K562 (cell line): ENCODE data around the gene CLCNKB. TPM values are rescaled to one million over a fixed set of nuclear protein-coding genes. Genes with fewer than 3 reads are reported as not detected.
A peak's percentile ranks its signal among the peaks of the same experiment; 100 is the strongest.

Source experiments
- E2F6 ChIP-seq, 2 experiments: IDR thresholded peaks; 2 replicates each; pipeline ENCODE4 v1.6.1; 2011; ENCODE audit warnings: borderline replicate concordance in 1 of 2, control low read depth in 1 of 2, low read depth in 1 of 2, low read length in 1 of 2, mild to moderate bottlenecking in 1 of 2, mixed read lengths in 1 of 2, moderate library complexity in 1 of 2; ENCODE audit not compliant: insufficient read depth in 1 of 2, insufficient read length in 1 of 2, poor library complexity in 1 of 2, severe bottlenecking in 1 of 2; ENCODE audit errors: extremely low read depth in 1 of 2
- IRF2 ChIP-seq: sonication (generic); formaldehyde crosslinking; IDR thresholded peaks from 2 replicates; pipeline ENCODE4 v1.8.1; 2022; ENCODE audit warnings: mild to moderate bottlenecking, missing genetic modification reagents
- KDM5B ChIP-seq: fragments of 200-600 bp; sonication (generic); IDR thresholded peaks from 2 replicates; pipeline ENCODE4 v1.6.1; 2012; ENCODE audit warnings: low read depth, mild to moderate bottlenecking, moderate library complexity, low read length, control low read depth, inconsistent platforms; ENCODE audit not compliant: insufficient replicate concordance
- KLF13 ChIP-seq: fragments of 450-650 bp; IDR thresholded peaks from 2 replicates; pipeline ENCODE4 v1.6.1; 2016; ENCODE audit warnings: missing genetic modification characterization, low read depth, mild to moderate bottlenecking, missing compliant biosample characterization, moderate library complexity, borderline replicate concordance
- MLLT1 ChIP-seq, 2 experiments: fragments of 450-650 bp; IDR thresholded peaks; 2 replicates each; pipeline ENCODE4 v1.6.1; 2016
- NR2F6 ChIP-seq: fragments of 450-650 bp; formaldehyde crosslinking; IDR thresholded peaks from 2 replicates; pipeline ENCODE4 v1.4.0; 2020; ENCODE audit warnings: mild to moderate bottlenecking
- NR4A1 ChIP-seq, 2 experiments: fragments of 250-450 bp in 1 of 2; fragments of 450-650 bp in 1 of 2; sonication (Bioruptor Pico) in 1 of 2; IDR thresholded peaks; 2 replicates each; pipeline versions ENCODE4 v1.4.0 to v1.6.1; 2016 to 2020; ENCODE audit warnings: mild to moderate bottlenecking in 2 of 2, missing compliant biosample characterization in 1 of 2, missing genetic modification characterization in 1 of 2, moderate library complexity in 1 of 2
- SIN3A ChIP-seq, 2 experiments: fragments of 150-350 bp in 1 of 2; IDR thresholded peaks; 2 replicates each; pipeline ENCODE4 v1.6.1; 2011 to 2016; ENCODE audit warnings: borderline replicate concordance in 2 of 2, low read depth in 2 of 2, low read length in 2 of 2, mild to moderate bottlenecking in 2 of 2, moderate library complexity in 2 of 2; ENCODE audit not compliant: control insufficient read depth in 1 of 2
- SIRT6 ChIP-seq: IDR thresholded peaks from one replicate; pipeline ENCODE4 v1.6.1; 2012; ENCODE audit warnings: low read depth, mild to moderate bottlenecking, control low read depth, inconsistent platforms, low read length, moderate library complexity
- THRA ChIP-seq: fragments of 450-650 bp; IDR thresholded peaks from 2 replicates; pipeline ENCODE4 v1.6.1; 2017; ENCODE audit warnings: mild to moderate bottlenecking, moderate library complexity
- WHSC1 ChIP-seq: IDR thresholded peaks from one replicate; pipeline ENCODE4 v1.6.1; 2012; ENCODE audit warnings: low read length, control low read depth, inconsistent platforms
- ZBTB43 ChIP-seq: sonication (generic); formaldehyde crosslinking; IDR thresholded peaks from 2 replicates; pipeline ENCODE4 v1.8.0; 2023; ENCODE audit warnings: mild to moderate bottlenecking, missing genetic modification reagents
- ZNF644 ChIP-seq: fragments of 200-800 bp; sonication (Bioruptor generic); IDR thresholded peaks from 2 replicates; pipeline ENCODE4 v1.6.1; 2016; ENCODE audit warnings: low read depth, missing genetic modification characterization, missing compliant biosample characterization
- ZNF766 ChIP-seq: fragments of 200-800 bp; sonication (Bioruptor generic); conservative IDR thresholded peaks from 2 replicates; pipeline ENCODE4 v1.6.1; 2016; ENCODE audit warnings: missing genetic modification characterization, missing compliant biosample characterization
- polyA plus RNA-seq, 8 experiments: library from polyadenylated mRNA; depleted of rRNA in 4 of 8; stranded (reverse) in 5 of 8; unstranded in 3 of 8; fragments of >200 nt; fragmentation: Nextera tagmentation in 2 of 8; fragmentation: Illumina TruSeq in 1 of 8; extraction: Ambion mirVana in 2 of 8; extraction: Trizol in 1 of 8; gene quantifications; 2 replicates each; pipeline versions ENCODE4 v1.2.1 to v1.2.3, GENCODE V29; 2011 to 2014; ENCODE audit warnings: inconsistent platforms in 1 of 8, missing spikeins in 1 of 8
- total RNA-seq, 7 experiments: library from RNA; depleted of rRNA in 6 of 7; stranded (reverse); fragments of >200 nt in 6 of 7; fragmentation: Illumina TruSeq in 2 of 7; extraction: Trizol in 2 of 7; gene quantifications; 2 replicates each; pipeline versions ENCODE4 v1.2.1 to v1.2.3, GENCODE V29; 2011 to 2021; ENCODE audit warnings: low replicate concordance in 1 of 7
- TF ChIP-seq, protein P1 (sequence below), 2 experiments: fragments of 450-650 bp in 1 of 2; sonication (generic) in 1 of 2; formaldehyde crosslinking; conservative IDR thresholded peaks; 2 replicates each; pipeline versions ENCODE4 v1.4.0 to v1.8.1; 2020 to 2022; ENCODE audit warnings: mild to moderate bottlenecking in 1 of 2, missing genetic modification reagents in 1 of 2
- TF ChIP-seq, protein P2 (sequence below): sonication (generic); formaldehyde crosslinking; IDR thresholded peaks from 2 replicates; pipeline ENCODE4 v1.8.0; 2022; ENCODE audit warnings: mild to moderate bottlenecking, missing genetic modification reagents, borderline replicate concordance

CLCNKB gene
- total and polyA plus RNA-seq, 9 of the 15 experiments (the other 6 are each of a cell fraction or from before 2014, with no cell fraction given): 0.08 to 1.7 (median 0.64) TPM

DNA sequence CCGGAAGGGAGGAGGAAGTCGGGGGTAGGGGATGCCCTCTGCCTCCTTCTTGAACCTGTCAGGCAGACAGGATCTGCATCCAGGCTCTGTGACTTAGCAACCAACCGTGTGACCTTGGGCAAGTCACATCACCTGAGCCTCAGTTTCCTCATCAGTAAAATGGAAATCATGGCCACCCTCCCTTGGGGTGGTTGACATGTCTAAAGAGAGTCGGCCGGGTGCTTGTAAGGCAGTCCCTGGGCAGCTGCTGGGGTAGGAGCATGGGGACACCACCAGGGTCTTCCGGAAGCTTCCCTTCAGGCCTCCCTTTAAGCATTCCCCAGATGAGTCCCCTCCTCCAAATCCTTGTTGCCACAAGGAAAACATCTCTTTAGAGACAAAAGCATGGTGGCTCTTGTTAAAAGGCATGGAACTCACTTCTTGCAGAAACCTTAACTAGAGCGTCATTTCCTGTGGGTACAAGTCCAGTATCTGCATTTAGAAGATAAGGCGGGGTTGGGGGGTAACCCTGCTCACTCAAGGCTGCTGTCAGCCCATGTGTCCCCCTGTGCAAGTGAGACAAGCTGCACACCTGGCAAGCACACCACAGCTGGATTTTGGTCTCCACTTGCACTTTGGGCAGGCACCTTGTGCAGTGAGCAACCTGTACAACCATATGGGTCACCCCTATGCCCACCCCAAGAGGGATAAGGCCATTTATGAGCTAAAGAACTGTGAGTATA lies 10.4 kb downstream of the CLCNKB start (continued):
- TF ChIP-seq SIN3A (IDR thresholded peaks at IDR 0.05; ENCODE audit: borderline replicate concordance in 2 of 2, control insufficient read depth in 1 of 2, low read depth in 2 of 2, low read length in 2 of 2): no peak
- no peak for TF ChIP-seq ZBTB43 (CRISPR knock-in tag)
- TF ChIP-seq, protein P1, sequence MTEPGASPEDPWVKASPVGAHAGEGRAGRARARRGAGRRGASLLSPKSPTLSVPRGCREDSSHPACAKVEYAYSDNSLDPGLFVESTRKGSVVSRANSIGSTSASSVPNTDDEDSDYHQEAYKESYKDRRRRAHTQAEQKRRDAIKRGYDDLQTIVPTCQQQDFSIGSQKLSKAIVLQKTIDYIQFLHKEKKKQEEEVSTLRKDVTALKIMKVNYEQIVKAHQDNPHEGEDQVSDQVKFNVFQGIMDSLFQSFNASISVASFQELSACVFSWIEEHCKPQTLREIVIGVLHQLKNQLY (CRISPR knock-in tag; conservative IDR thresholded peaks at IDR 0.05): no peak
- TF ChIP-seq, protein P2, sequence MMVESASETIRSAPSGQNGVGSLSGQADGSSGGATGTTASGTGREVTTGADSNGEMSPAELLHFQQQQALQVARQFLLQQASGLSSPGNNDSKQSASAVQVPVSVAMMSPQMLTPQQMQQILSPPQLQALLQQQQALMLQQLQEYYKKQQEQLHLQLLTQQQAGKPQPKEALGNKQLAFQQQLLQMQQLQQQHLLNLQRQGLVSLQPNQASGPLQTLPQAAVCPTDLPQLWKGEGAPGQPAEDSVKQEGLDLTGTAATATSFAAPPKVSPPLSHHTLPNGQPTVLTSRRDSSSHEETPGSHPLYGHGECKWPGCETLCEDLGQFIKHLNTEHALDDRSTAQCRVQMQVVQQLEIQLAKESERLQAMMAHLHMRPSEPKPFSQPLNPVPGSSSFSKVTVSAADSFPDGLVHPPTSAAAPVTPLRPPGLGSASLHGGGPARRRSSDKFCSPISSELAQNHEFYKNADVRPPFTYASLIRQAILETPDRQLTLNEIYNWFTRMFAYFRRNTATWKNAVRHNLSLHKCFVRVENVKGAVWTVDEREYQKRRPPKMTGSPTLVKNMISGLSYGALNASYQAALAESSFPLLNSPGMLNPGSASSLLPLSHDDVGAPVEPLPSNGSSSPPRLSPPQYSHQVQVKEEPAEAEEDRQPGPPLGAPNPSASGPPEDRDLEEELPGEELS (CRISPR knock-in tag): no peak
- no peak for TF ChIP-seq THRA
- TF ChIP-seq NR4A1 (CRISPR knock-in tag; IDR thresholded peaks at IDR 0.05): no peak
- TF ChIP-seq NR4A1 (tag; IDR thresholded peaks at IDR 0.05): no peak
- TF ChIP-seq WHSC1: no peak
- TF ChIP-seq IRF2: no peak
- TF ChIP-seq KLF13 (tag): no peak
- TF ChIP-seq KDM5B: no peak
- no peak for TF ChIP-seq SIRT6
- TF ChIP-seq NR2F6 (CRISPR knock-in tag): no peak
- 0 out of 2 replicates have a peak, but pooled peaks have one; percentile 16 for TF ChIP-seq ZNF644 (tag)
- peak in 1 of 2 experiments; percentile 40 for TF ChIP-seq E2F6 (IDR thresholded peaks at IDR 0.05; ENCODE audit: borderline replicate concordance in 1 of 2, extremely low read depth in 1 of 2, insufficient read depth in 1 of 2, insufficient read length in 1 of 2, low read depth in 1 of 2, low read length in 1 of 2, poor library complexity in 1 of 2, severe bottlenecking in 1 of 2)
- TF ChIP-seq ZNF766: peak; percentile 78; the same call in 1 of the 2 replicates
- TF ChIP-seq MLLT1 (IDR thresholded peaks at IDR 0.05): no peak
